ENCODE measurements around the gene PACRG.

PACRG gene

GRCh38 chr6:163128324-163128723 is 400.6 kb downstream of the PACRG start:
- DNase-seq (ENCODE audit: low read depth in 2 of 3, low spot score in 1 of 3), result no peak

- DNase-seq (ENCODE audit: low read depth in 2 of 3, low spot score in 1 of 3), result no peak
Observed at GRCh38 chr6:163132050-163132750, 404.4 kb downstream of the PACRG start.

- DNase-seq (ENCODE audit: low read depth in 2 of 3, low spot score in 1 of 3), result no peak
Observed at GRCh38 chr6:163133017-163133416, 405.2 kb downstream of the PACRG start.

GRCh38 chr6:163133691-163134090 is 405.9 kb downstream of the PACRG start:
- no peak for DNase-seq (ENCODE audit: low read depth in 2 of 3, low spot score in 1 of 3)

- no peak for DNase-seq (ENCODE audit: low read depth in 2 of 3, low spot score in 1 of 3)
Observed at GRCh38 chr6:163136681-163137397, 409.1 kb downstream of the PACRG start.

- DNase-seq (ENCODE audit: low read depth in 2 of 3, low spot score in 1 of 3), result no peak
Observed at GRCh38 chr6:163137398-163137881, 409.7 kb downstream of the PACRG start.

GRCh38 chr6:163146036-163146435 is 418.3 kb downstream of the PACRG start:
- no peak for DNase-seq (ENCODE audit: low read depth in 2 of 3, low spot score in 1 of 3)

GRCh38 chr6:163147994-163148393 is 420.2 kb downstream of the PACRG start:
- no peak for DNase-seq (ENCODE audit: low read depth in 2 of 3, low spot score in 1 of 3)

- DNase-seq (ENCODE audit: low read depth in 2 of 3, low spot score in 1 of 3), result no peak
Observed at GRCh38 chr6:163148451-163149278, 420.9 kb downstream of the PACRG start.

- no peak for DNase-seq (ENCODE audit: low read depth in 2 of 3, low spot score in 1 of 3)
Observed at GRCh38 chr6:163149279-163149848, 421.6 kb downstream of the PACRG start.

GRCh38 chr6:163151212-163151611 is 423.4 kb downstream of the PACRG start:
- no peak for DNase-seq (ENCODE audit: low read depth in 2 of 3, low spot score in 1 of 3)

- no peak for DNase-seq (ENCODE audit: low read depth in 2 of 3, low spot score in 1 of 3)
Observed at GRCh38 chr6:163152701-163153100, 424.9 kb downstream of the PACRG start.

GRCh38 chr6:163159110-163159509 is 431.3 kb downstream of the PACRG start:
- DNase-seq (ENCODE audit: low read depth in 2 of 3, low spot score in 1 of 3), result no peak

- DNase-seq (ENCODE audit: low read depth in 2 of 3, low spot score in 1 of 3), result no peak
Observed at GRCh38 chr6:163159689-163160088, 431.9 kb downstream of the PACRG start.

- no peak for DNase-seq (ENCODE audit: low read depth in 2 of 3, low spot score in 1 of 3)
Observed at GRCh38 chr6:163162007-163162873, 434.5 kb downstream of the PACRG start.

- no peak for DNase-seq (ENCODE audit: low read depth in 2 of 3, low spot score in 1 of 3)
Observed at GRCh38 chr6:163162874-163163213, 435.1 kb downstream of the PACRG start.

GRCh38 chr6:163164175-163164900 is 436.6 kb downstream of the PACRG start:
- no peak for DNase-seq (ENCODE audit: low read depth in 2 of 3, low spot score in 1 of 3)

- no peak for DNase-seq (ENCODE audit: low read depth in 2 of 3, low spot score in 1 of 3)
Observed at GRCh38 chr6:163165155-163165910, 437.6 kb downstream of the PACRG start.

- DNase-seq (ENCODE audit: low read depth in 2 of 3, low spot score in 1 of 3), result no peak
Observed at GRCh38 chr6:163165922-163166321, 438.1 kb downstream of the PACRG start.
